K562 (cell line): ENCODE measurements around the gene FUBP3. TPM values are rescaled to one million over a fixed set of nuclear protein-coding genes. Genes with fewer than 3 reads are reported as not detected.

ENCODE experiments used
- KDM2B ChIP-seq: fragments of 250-450 bp; sonication (Bioruptor Pico); IDR thresholded peaks from 2 replicates; pipeline ENCODE4 v1.8.0; 2021; ENCODE audit warnings: mild to moderate bottlenecking, moderate library complexity
- TAF1 ChIP-seq: IDR thresholded peaks from 2 replicates; pipeline ENCODE4 v1.6.1; 2011; ENCODE audit warnings: mild to moderate bottlenecking, low read length, moderate library complexity; ENCODE audit not compliant: insufficient read depth, control insufficient read depth, severe bottlenecking; ENCODE audit errors: extremely low read depth
- polyA plus RNA-seq, 8 experiments: library from polyadenylated mRNA; depleted of rRNA in 4 of 8; stranded (reverse) in 5 of 8; unstranded in 3 of 8; fragments of >200 nt; fragmentation: Nextera tagmentation in 2 of 8; fragmentation: Illumina TruSeq in 1 of 8; extraction: Ambion mirVana in 2 of 8; extraction: Trizol in 1 of 8; gene quantifications; 2 replicates each; pipeline versions ENCODE4 v1.2.1 to v1.2.3, GENCODE V29; 2011 to 2014; ENCODE audit warnings: inconsistent platforms in 1 of 8, missing spikeins in 1 of 8
- total RNA-seq, 7 experiments: library from RNA; depleted of rRNA in 6 of 7; stranded (reverse); fragments of >200 nt in 6 of 7; fragmentation: Illumina TruSeq in 2 of 7; extraction: Trizol in 2 of 7; gene quantifications; 2 replicates each; pipeline versions ENCODE4 v1.2.1 to v1.2.3, GENCODE V29; 2011 to 2021; ENCODE audit warnings: low replicate concordance in 1 of 7
- TF ChIP-seq, protein P1 (sequence below): fragments of 450-650 bp; formaldehyde crosslinking; IDR thresholded peaks from 2 replicates; pipeline ENCODE4 v1.4.0; 2020; ENCODE audit warnings: mild to moderate bottlenecking
- TF ChIP-seq, protein P2 (sequence below): sonication (generic); formaldehyde crosslinking; IDR thresholded peaks from 2 replicates; pipeline ENCODE4 v1.8.1; 2023; ENCODE audit warnings: mild to moderate bottlenecking, missing genetic modification reagents
- TF ChIP-seq, protein P3 (sequence below): sonication (generic); formaldehyde crosslinking; IDR thresholded peaks from 2 replicates; pipeline ENCODE4 v1.8.0; 2022; ENCODE audit warnings: mild to moderate bottlenecking, missing genetic modification reagents

FUBP3 gene
- total and polyA plus RNA-seq, 9 of the 15 experiments (the other 6 are each of a cell fraction or from before 2014, with no cell fraction given), result 3.0 to 64.0 (median 48.1) TPM

DNA sequence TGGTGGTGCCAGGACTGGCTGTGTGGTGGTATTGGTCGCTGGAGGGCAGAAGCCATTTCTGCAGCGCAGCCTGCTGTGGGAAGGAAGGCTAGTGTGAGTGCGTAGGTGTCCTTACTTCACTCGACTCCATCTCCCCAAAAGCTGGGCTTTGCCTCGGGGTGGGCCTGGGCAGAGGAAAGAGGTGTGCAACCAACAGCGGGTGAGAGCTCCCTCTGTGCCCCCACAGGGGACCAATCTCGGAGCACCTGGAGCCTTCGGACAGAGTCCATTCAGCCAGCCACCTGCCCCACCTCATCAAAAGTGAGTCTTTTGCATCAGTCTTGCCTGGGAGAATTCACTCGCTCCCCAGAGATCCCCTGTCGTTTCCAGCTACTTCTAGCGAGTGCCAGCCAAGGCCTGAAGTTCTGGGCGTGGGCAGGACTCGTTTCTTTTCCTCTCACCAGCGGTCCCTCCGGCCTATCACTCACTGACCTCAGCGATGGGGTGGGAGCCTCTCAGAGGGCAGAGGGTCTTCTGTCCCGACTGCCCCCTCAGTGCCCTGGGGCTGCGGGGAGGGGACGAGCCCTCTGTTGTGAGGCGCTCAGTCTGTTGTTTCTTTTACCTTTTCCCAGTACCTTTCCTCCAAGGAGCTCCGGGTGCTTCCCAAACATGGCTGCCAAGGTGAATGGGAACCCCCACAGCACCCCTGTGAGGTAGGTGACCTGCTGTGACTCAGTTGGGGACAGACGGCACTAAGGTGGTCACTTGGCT lies 52.1 kb downstream of the FUBP3 start (continued):
- TF ChIP-seq, protein P1, sequence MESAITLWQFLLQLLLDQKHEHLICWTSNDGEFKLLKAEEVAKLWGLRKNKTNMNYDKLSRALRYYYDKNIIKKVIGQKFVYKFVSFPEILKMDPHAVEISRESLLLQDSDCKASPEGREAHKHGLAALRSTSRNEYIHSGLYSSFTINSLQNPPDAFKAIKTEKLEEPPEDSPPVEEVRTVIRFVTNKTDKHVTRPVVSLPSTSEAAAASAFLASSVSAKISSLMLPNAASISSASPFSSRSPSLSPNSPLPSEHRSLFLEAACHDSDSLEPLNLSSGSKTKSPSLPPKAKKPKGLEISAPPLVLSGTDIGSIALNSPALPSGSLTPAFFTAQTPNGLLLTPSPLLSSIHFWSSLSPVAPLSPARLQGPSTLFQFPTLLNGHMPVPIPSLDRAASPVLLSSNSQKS (CRISPR knock-in tag), result no peak
- TF ChIP-seq, protein P2, sequence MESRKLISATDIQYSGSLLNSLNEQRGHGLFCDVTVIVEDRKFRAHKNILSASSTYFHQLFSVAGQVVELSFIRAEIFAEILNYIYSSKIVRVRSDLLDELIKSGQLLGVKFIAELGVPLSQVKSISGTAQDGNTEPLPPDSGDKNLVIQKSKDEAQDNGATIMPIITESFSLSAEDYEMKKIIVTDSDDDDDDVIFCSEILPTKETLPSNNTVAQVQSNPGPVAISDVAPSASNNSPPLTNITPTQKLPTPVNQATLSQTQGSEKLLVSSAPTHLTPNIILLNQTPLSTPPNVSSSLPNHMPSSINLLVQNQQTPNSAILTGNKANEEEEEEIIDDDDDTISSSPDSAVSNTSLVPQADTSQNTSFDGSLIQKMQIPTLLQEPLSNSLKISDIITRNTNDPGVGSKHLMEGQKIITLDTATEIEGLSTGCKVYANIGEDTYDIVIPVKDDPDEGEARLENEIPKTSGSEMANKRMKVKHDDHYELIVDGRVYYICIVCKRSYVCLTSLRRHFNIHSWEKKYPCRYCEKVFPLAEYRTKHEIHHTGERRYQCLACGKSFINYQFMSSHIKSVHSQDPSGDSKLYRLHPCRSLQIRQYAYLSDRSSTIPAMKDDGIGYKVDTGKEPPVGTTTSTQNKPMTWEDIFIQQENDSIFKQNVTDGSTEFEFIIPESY (CRISPR knock-in tag), result no peak
- no peak for TF ChIP-seq KDM2B (CRISPR knock-in tag)
- no peak for TF ChIP-seq TAF1
- TF ChIP-seq, protein P3, sequence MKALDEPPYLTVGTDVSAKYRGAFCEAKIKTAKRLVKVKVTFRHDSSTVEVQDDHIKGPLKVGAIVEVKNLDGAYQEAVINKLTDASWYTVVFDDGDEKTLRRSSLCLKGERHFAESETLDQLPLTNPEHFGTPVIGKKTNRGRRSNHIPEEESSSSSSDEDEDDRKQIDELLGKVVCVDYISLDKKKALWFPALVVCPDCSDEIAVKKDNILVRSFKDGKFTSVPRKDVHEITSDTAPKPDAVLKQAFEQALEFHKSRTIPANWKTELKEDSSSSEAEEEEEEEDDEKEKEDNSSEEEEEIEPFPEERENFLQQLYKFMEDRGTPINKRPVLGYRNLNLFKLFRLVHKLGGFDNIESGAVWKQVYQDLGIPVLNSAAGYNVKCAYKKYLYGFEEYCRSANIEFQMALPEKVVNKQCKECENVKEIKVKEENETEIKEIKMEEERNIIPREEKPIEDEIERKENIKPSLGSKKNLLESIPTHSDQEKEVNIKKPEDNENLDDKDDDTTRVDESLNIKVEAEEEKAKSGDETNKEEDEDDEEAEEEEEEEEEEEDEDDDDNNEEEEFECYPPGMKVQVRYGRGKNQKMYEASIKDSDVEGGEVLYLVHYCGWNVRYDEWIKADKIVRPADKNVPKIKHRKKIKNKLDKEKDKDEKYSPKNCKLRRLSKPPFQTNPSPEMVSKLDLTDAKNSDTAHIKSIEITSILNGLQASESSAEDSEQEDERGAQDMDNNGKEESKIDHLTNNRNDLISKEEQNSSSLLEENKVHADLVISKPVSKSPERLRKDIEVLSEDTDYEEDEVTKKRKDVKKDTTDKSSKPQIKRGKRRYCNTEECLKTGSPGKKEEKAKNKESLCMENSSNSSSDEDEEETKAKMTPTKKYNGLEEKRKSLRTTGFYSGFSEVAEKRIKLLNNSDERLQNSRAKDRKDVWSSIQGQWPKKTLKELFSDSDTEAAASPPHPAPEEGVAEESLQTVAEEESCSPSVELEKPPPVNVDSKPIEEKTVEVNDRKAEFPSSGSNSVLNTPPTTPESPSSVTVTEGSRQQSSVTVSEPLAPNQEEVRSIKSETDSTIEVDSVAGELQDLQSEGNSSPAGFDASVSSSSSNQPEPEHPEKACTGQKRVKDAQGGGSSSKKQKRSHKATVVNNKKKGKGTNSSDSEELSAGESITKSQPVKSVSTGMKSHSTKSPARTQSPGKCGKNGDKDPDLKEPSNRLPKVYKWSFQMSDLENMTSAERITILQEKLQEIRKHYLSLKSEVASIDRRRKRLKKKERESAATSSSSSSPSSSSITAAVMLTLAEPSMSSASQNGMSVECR, result no peak
- TF ChIP-seq, all 486 proteins: peak for 0
